ENCODE results near the gene LRRC74A. TPM values are rescaled to one million over a fixed set of nuclear protein-coding genes. Genes with fewer than 3 reads are reported as not detected.

Gene LRRC74A
- total and polyA plus RNA-seq, 9 donors, result 0.10 to 0.12 TPM; not detected in 7

DNA sequence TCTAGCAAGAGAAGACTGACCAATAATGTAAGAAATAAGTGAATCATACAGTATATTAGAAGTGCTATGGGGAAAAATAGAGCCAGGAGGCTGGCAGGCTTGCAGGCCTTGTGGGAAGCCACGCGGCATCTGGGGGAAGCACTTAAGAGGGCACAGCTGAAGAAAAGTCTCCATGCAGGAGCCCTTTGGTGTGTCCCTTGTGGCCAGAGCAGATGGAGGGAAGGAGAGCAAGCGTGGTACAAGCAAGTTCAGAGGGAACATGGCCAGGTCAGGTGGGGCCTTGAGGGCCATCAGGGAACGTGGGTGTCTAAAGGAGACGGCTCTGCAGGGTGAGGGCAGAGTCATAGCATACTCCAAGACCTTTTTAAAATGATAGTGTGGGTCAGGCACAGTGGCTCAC lies 51.7 kb downstream of the LRRC74A start:
- TF ChIP-seq CTCF (IDR thresholded peaks at IDR 0.05) (no peak), POLR2A (IDR thresholded peaks at IDR 0.05) (no peak), EP300 (IDR thresholded peaks at IDR 0.05) (no peak)
- WGBS, 3 donors, result 81 to 90% (median 86%) methylated on average over 5 of the region's 5 CpGs
- intact Hi-C loops (cut with DNase I), result loop anchor here in 3 of 4 donors (2.0 to 10.0 kb wide), 4 partner anchors 34 to 437 kb away; no protein-coding TSS in a partner anchor
- no peak for DNase-seq
- Histone ChIP-seq H3K27me3 (no peaks in the 10 kb centered on the region), H3K27ac (no peak overlapping the region), H3K9me3 (no peaks in the 10 kb centered on the region), H3K4me3 (no peak overlapping the region), H3K36me3 (no peaks in the 10 kb centered on the region), H3K4me1 (ENCODE audit: insufficient read depth) (no peaks in the 10 kb centered on the region)

DNA sequence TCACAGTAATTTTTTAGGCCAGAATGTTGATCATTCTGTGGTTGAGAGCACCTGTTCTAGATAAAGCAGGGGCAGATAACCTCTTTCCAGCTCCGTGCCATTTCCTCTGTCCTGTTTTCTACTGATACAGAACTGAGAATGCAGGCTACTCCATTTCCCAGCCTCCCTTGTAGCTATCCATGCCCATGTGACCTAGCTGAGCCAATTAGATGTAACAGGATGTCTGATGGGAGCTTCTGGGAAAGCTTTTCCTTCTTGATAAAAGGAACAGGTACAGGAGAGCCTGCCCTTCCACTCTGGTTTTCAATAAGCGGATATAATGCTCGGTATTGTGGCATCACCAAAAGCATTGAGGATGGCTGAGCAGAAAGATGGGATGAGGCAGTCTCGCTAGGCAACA lies 54.2 kb downstream of the LRRC74A start:
- H3K4me3 ChIP-seq, result no peak overlapping the region
- no peak for TF ChIP-seq EP300 (IDR thresholded peaks at IDR 0.05)
- no peak for TF ChIP-seq CTCF (IDR thresholded peaks at IDR 0.05)
- TF ChIP-seq POLR2A (IDR thresholded peaks at IDR 0.05), result no peak
- H3K36me3 ChIP-seq, result no peaks in the 10 kb centered on the region
- DNase-seq, result no peak
- no peaks in the 10 kb centered on the region for H3K27me3 ChIP-seq
- no peaks in the 10 kb centered on the region for H3K9me3 ChIP-seq
- H3K4me1 ChIP-seq (ENCODE audit: insufficient read depth), result no peaks in the 10 kb centered on the region
- 72 to 86% (median 79%) methylated on average over 4 of the region's 4 CpGs for WGBS, 3 donors
- H3K27ac ChIP-seq, result no peak overlapping the region
- intact Hi-C loops (cut with DNase I), result no loop called here

DNA sequence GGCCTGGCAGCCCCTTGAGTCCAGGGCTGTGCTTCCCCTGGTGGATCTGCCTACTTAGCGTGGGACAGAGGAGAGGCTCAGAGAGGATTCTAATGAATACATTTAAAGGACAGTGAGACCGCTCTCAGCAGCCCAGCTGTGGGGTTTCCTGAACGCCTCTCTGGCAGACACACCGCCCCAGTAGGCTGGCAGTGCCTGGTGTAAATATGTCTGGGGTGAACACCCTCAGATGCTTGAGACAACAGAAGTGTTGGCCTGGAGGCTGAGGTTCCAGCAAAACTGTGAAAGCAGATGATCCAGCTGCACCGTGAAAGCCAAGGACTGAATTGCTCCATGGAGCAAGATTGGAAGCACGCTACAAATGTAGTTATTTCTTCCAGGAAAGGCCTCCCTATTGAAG lies 55.1 kb downstream of the LRRC74A start:
- H3K4me1 ChIP-seq (ENCODE audit: insufficient read depth), result no peaks in the 10 kb centered on the region
- no peak for DNase-seq
- no peak overlapping the region for H3K4me3 ChIP-seq
- 74 to 82% (median 79%) methylated on average over 6 of the region's 6 CpGs for WGBS, 3 donors
- no peak overlapping the region for H3K27ac ChIP-seq
- TF ChIP-seq POLR2A (IDR thresholded peaks at IDR 0.05) (no peak), CTCF (IDR thresholded peaks at IDR 0.05) (no peak), EP300 (IDR thresholded peaks at IDR 0.05) (no peak)
- H3K9me3 ChIP-seq, result no peaks in the 10 kb centered on the region
- H3K36me3 ChIP-seq, result no peaks in the 10 kb centered on the region
- intact Hi-C loops (cut with DNase I), result no loop called here
- H3K27me3 ChIP-seq, result no peaks in the 10 kb centered on the region

DNA sequence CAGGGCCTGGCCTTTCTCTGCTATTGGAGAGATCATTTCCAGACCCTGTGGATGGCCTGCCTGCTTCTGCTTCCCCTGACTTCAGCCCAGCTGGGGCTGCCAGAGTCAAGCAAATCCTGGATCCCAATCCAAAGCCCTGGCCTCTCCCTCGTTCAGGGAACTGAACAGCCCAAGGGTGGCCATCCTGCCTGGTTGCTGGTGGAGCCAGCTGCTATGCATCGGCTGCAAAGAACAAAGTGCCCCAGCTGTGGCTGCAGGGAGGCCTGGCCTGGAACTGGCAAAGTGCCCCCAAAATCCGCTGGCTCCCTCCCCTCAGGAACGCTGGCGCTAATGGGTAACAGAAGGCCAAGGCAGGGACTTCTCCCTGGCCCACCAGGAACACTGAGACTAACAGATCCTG lies 56.4 kb downstream of the LRRC74A start:
- intact Hi-C loops (cut with DNase I), result no loop called here
- Histone ChIP-seq H3K27ac (no peak overlapping the region), H3K4me3 (no peak overlapping the region)

More for the DNA sequence above, 56.4 kb downstream of the LRRC74A start:
- H3K27me3 ChIP-seq, result no peaks in the 10 kb centered on the region
- no peaks in the 10 kb centered on the region for H3K4me1 ChIP-seq (ENCODE audit: insufficient read depth)
- WGBS, 3 donors, result 22 to 36% (median 31%) methylated on average over 4 to 5 of the region's 5 CpGs
- no peaks in the 10 kb centered on the region for H3K36me3 ChIP-seq
- H3K9me3 ChIP-seq, result no peaks in the 10 kb centered on the region
- DNase-seq, result peak in 4 of 5 donors; percentile 35 to 77 (median 48)
- no peak for TF ChIP-seq CTCF (IDR thresholded peaks at IDR 0.05)
- TF ChIP-seq EP300 (IDR thresholded peaks at IDR 0.05), result no peak
- TF ChIP-seq POLR2A (IDR thresholded peaks at IDR 0.05), result no peak

All from ovary (tissue), 9 donors.